T1000 (cell line): Measurements from ENCODE around the gene TRIM4.

Experiments used
- DNase-seq: peaks from one replicate; lab custom pipeline; 2025; ENCODE audit warnings: mixed read lengths; lab: John Stamatoyannopoulos, UW

TRIM4 gene

DNA sequence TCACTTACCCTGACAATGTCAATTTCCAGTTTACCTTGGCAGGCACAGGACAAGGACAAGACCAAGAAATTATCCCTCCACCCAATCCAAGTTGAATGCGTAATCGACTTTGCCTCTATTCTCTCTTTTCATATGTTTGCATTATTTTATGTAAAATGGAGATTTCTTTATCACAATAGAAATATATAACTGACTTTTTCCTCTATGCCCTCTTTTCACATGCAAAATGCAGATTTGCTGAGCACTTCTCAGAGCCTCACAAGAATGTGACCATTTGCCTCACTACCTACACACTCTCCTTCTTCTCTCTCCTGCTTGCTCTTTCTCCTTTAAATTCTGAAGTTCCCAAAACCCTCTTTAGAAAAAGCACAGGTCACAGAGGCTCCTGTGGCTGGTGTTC is 76.4 kb downstream of the TRIM4 start:
- DNase-seq, result no peak
